NCI-H2081 treated with DMSO at 0.1 percent for 48 hours (cell line): ENCODE measurements around the gene VAT1L.
"Not testable (repeated sequence)": the region's sequence is repeated elsewhere in the genome, so short reads cannot be mapped to it uniquely, and the experiment has no call there.

Experiments
- DNase-seq: peaks from one replicate; lab custom pipeline; 2025; lab: John Stamatoyannopoulos, UW

VAT1L gene

GRCh38 chr16:77913738-77914253 is 125.4 kb downstream of the VAT1L start:
- no peak for DNase-seq

- DNase-seq: no peak
Measured at GRCh38 chr16:77916111-77916510, 127.7 kb downstream of the VAT1L start.

- no peak for DNase-seq
Measured at GRCh38 chr16:77917971-77918370, 129.6 kb downstream of the VAT1L start.

- no peak for DNase-seq
Measured at GRCh38 chr16:77918809-77919707, 130.7 kb downstream of the VAT1L start.

- no peak for DNase-seq
Measured at GRCh38 chr16:77919761-77920415, 131.5 kb downstream of the VAT1L start.

DNA sequence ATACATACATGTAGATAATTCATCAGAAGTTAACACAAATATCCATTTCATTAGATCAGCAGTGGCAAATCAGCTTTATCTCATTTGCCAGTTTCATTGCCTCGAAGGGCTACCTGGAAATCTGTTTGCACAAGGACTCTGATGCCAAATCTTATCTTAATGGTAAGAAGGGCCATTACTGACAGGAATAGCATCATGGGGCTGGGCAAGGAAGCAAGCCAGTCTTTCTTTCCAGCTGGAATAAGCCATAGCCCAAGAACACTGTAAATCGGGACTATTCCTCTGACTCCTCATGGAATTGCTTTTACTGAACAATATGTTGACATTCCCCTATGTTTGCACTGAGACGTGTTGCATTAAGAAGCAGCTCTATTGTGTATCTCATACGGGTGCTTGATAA is 132.6 kb downstream of the VAT1L start:
- no peak for DNase-seq

DNA sequence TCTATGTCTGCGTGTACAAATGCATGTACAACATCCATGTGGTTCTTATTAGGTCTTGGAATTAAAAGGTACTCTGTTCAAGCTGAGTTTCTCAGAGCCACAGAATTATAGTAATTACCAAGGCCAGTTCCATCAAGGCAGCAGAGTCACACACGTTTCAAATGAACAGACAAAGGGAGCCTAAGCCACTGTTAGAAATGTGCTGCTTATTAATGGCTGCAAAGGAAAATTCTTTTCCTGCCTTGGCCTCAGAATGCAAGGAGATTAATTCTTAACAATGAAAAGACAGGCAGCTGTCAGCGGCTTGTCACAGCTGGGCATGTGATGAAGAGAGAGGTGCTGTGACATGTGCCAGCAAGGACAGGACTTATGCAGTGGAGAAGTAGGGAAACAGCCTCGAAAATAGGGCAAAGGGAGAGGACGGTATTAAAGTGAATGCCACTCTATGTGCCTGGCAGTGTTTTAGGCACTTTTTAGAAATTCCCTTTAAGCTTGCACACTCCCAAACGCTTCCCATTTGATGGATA is 133.9 kb downstream of the VAT1L start:
- no peak for DNase-seq

DNA sequence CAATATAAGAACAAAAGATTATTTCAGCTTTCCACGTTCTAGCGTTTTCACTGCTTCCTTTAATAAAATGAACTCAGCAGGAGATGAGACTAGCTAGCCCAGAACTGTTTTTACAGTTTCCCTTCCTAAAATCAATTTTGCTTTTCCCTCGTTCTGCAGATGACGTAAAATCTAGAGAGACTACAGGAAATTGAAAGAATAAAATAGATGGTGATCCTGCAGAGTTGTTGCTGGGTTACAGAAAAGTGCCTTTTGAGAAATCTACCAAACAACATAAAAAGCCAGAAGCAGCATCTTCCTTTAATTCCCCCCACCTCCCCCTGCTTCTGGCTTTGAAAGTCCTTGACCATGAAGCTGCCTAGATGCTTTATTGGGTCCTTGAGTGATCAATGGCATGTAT is 137.2 kb downstream of the VAT1L start:
- no peak for DNase-seq

GRCh38 chr16:77928096-77928495 is 139.7 kb downstream of the VAT1L start:
- no peak for DNase-seq

DNA sequence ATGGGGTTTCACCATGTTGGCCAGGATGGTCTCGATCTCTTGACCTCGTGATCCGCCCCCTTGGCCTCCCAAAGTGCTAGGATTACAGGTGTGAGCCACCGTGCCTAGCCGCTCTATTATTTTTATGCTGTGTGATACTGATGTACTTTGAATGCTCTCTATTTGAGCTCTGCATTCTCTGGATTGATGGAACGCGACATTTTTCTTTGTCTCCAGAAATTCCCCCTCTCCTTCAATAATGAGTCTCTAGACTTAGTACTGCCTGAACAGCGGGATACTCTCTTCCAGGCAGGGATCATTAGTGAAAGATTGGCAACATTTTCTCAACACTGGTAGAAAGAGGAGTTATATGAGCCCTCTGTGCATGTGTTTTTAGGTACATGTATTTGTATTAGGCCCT is 140.6 kb downstream of the VAT1L start:
- DNase-seq: no peak

- DNase-seq: no peak
Measured at GRCh38 chr16:77931058-77931457, 142.7 kb downstream of the VAT1L start.

DNA sequence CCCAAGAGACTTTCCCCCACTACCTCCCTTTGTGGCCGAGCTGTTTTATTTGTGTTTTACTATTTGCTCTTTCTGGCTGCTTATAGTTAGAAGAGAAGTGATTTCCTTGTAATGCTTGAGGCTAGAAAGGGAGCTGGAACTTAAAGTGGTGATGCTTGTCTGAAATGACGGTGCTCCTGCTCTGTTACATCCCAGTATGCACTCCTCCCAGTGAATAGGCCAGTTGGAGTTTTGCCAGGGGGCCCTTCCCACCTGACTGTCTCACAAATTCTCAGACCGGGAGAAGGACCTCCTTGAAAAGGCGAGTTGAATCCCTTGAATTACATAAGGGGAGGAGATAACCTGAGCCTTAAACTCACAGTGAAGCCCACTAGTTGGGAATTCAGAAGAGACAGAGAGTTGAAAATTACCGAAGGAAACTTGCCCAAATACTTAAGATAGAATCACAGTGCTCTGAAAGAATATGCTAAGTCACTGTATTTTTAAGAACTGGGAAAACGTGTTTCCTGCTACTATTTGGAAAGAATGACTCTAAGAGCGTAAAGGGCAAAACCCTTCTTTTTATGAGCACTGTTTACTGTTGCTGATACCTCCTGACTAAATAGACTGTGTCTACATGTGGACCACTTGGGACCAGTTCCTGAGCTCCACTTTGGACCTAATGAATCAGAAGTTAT is 149.2 kb downstream of the VAT1L start:
- no peak for DNase-seq

GRCh38 chr16:77938913-77939312 is 150.5 kb downstream of the VAT1L start:
- no peak for DNase-seq

DNA sequence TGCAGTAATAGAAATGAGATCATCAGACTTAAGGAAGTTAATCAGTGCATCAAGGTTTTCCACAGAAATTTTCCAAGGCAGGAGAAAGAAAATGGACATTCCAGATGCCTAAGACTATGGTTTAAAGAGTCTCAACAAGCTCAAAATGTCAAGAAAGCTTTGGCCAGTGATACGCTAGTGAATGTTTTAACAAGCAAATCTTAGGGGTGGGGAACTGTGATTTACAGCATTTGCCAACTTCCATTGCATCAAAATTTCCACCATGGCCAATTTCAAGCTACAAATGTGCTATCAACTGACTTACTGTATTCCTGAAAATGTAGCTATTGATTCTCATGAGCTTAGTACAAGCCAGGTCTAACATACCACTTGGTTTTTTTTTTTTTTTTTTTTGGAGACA is 151.6 kb downstream of the VAT1L start:
- DNase-seq: no peak

DNA sequence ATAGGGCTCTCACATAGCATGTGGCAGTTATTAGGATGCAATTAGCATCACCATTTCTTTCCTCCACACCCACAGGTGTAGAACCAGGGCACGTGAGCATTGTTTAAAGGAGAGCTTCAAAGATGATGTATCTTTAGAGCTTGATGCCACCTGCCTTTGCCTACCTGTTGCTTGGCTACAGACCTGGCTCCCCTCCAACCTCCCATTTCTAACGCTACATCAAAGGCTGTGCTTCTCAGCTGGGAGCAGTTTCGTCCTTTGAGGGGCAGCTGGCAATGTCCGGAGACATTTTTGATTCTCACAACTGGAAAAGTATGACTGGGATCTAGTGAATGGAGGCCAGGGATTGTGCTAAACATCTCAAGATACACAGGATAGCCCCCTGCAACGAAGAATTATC is 155.4 kb downstream of the VAT1L start:
- DNase-seq: peak; percentile 26

DNA sequence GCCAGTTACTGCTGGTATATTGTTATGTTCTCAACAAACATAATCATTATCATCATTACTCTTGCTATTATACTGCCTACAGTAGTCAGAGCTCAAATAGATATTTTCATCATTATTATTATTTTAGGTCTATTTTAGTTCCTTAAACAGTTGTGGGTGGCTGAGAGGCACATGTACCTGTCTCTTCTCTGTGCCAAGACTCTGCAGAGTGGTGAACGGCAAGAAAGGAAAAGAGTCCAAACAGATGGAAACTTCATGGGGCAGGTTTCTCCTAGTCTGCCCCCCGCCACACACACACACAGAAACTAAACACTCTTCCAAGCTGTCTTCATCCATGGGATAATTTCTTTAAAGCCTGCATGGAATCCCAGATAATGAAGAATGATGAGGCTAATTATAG is 156.3 kb downstream of the VAT1L start:
- no peak for DNase-seq

- DNase-seq: no peak
Measured at GRCh38 chr16:77945126-77945525, 156.8 kb downstream of the VAT1L start.

DNA sequence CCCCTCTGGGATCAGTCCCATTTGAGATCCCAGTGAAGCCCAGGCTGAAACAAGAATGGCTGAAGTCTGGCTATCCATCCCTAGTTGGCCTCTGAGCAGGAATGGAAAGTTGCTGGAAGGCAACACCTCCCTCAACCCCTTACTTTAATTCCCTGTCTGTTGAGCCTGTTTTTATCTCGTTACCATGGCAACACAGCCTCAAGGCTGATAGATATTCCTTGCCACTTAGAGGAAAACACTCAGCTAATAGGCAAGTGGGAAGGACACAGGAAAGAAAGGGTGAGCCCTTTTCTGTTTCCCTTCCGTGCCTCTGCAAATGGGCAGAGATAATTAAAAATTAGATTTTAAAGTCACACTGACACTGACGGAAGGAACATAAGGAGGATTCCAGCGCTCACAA is 158.5 kb downstream of the VAT1L start:
- no peak for DNase-seq

- DNase-seq: not testable (repeated sequence)
Measured at GRCh38 chr16:77947590-77947989, 159.2 kb downstream of the VAT1L start.

GRCh38 chr16:77948835-77949234 is 160.5 kb downstream of the VAT1L start:
- no peak for DNase-seq

DNA sequence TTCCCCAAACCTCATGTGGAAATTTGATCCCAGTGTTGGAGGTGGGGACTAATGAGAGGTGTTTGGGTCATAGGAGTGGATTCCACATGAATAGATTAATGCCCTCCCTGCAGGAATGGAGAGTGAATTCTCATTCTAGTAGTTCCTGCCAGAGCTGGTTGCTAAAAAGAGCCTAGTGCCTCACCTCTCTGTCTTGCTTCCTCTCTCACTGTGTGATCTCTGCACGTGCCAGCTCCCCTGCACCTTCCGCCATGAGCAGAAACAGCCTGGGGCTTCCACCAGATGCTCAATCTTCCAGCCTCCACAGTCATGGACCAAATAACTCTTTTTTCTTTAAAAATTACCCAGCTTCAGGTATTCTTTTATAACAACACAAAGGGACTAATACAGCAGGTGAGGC is 161.1 kb downstream of the VAT1L start:
- DNase-seq: no peak

DNA sequence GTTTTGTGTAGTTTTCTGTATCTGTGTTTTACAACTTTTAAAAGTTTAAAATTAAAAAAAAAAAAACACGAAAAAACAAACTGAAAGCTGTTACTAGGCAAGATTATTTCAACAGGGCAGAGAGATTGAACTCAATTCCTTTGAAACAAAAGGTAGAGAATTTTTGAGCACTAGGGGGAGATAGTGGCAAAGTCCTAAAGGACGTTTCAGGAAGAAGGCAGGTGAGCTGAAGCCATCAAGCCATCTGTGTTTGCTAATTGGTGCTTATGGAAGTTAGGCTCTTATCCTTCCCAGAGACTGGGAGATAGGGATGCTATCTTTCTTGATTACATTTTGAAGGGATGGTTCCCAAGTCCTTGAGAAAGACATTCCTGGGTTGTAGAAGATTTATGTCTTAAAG is 163.4 kb downstream of the VAT1L start:
- peak; percentile 15 for DNase-seq
